ENCODE results near the gene KCND3.

GRCh38 chr1:112000048-112000447, 10.6 kb upstream of the KCND3 start:
- TF ChIP-seq CTCF (conservative IDR thresholded peaks at IDR 0.05): no peak
- TF ChIP-seq EZH2 (IDR thresholded peaks at IDR 0.05; ENCODE audit: low read depth): no peak

Data from PC-9 (cell line).